CD4-positive, alpha-beta T cell treated with Interleukin-17A for 4 hours (primary cell): Measurements from ENCODE around the gene PTPN18.

Experiments
- DNase-seq: peaks from one replicate; pipeline ENCODE4 v3.0.0-alpha.2; 2020; ENCODE audit warnings: mixed read lengths

PTPN18 gene

DNA sequence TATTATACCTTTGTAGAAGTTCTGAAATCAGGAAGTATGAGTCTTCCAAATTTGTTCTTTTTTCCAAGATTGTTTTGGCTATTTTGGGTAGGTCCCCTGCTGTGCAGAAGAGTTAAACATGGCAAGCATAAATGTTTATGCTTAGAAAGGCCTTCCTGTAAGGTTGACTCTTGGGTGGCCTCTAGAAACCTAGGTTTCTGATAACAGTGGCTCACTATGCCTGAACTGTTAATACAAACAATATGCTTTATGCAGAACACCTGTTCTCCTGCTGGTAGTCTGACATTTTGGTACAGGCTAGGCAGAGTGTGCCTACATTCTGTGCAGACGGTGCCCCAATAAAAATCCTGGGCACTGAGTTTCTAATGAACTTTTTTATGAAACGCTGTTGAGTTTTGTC lies 10.1 kb downstream of the PTPN18 start:
- no peak for DNase-seq

- DNase-seq, result no peak
These were observed 10.9 kb downstream of the PTPN18 start for GRCh38 chr2:130366720-130367119.

DNA sequence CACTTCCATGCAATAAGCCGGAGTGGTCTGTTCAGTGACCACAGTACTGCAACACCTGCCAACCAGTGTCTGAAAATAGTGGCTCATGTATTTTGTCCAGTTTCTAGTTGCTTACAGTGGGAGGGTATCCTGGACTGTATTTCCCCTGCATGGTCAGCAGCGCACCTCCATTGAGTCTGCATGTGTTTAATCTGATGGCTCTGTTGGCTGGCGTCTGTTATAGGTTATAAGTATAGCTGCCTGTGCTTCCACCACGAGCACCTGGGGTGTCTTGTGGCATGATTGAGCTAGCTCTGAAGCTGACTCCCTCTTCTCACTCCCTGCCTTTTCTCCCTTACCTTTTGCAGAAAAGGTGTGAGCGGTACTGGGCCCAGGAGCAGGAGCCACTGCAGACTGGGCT lies 12.9 kb downstream of the PTPN18 start:
- DNase-seq, result no peak

GRCh38 chr2:130369311-130369964 lies 13.6 kb downstream of the PTPN18 start:
- DNase-seq, result no peak

DNA sequence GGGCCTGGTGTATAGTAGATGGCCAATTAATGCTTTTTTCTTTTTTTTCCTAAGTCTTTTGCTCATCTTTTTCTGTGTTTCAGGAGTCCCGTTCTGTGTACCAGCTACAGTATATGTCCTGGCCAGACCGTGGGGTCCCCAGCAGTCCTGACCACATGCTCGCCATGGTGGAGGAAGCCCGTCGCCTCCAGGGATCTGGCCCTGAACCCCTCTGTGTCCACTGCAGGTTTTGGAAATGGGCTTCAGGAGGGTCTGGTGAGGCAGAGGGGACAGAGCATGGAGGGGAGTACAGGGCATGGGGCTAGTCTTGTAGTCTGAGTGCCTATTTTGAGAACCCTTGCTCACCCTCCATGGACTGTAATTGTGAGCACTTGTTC lies 14.1 kb downstream of the PTPN18 start:
- no peak for DNase-seq

- peak; percentile 62 for DNase-seq
These were observed 14.6 kb downstream of the PTPN18 start for GRCh38 chr2:130370490-130370889.

DNA sequence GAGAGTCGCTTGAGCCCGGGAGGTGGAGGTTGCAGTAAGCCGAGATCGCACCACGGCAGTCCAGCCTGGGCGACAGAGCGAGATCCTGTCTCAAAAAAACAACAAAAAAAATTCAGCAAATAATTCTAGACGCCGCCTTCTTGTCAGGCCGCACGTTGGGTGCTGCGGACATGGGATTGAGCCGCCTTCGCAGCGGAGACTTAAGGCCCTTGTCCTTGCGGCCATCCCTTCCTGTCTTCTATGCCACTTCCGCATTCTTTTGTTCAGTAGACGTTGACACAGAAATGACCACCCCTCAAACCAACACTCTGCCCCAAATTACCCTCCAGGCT lies 15.8 kb downstream of the PTPN18 start:
- no peak for DNase-seq

DNA sequence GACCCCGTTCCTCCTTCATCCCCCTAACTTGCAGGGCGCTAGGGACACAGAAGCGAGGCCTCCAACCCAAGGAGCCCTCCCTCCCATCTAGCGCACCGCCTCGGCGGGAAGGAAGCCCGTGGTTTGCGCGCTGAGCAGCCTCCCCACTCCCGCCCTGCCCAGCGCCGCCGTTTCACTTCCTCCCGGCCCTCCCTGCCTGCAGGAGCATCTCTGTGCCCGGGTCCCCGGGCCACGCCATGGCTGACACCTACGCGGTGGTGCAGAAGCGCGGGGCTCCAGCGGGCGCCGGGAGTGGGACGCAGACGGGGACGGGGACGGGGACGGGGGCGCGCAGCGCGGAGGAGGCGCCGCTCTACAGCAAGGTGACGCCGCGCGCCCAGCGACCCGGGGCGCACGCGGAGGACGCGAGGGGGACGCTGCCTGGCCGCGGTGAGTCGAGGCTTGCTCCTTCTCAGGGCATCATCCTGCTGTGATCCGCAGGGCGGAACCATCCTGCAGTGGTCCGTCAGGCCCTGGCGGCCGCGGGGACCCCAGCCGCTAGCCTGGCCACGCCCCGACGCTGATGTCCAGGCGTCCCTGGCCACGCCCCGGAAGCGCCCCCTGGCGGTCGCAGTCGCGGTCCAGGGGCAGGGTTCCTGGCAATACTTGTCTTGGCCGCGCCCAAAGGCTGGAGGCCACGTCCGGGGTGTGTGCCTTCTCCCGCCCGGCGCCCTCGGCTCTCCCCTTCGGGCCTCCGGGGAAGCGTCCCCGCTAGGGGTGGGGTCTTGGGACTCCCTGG lies 16.4 kb downstream of the PTPN18 start:
- peak; percentile 82 for DNase-seq

DNA sequence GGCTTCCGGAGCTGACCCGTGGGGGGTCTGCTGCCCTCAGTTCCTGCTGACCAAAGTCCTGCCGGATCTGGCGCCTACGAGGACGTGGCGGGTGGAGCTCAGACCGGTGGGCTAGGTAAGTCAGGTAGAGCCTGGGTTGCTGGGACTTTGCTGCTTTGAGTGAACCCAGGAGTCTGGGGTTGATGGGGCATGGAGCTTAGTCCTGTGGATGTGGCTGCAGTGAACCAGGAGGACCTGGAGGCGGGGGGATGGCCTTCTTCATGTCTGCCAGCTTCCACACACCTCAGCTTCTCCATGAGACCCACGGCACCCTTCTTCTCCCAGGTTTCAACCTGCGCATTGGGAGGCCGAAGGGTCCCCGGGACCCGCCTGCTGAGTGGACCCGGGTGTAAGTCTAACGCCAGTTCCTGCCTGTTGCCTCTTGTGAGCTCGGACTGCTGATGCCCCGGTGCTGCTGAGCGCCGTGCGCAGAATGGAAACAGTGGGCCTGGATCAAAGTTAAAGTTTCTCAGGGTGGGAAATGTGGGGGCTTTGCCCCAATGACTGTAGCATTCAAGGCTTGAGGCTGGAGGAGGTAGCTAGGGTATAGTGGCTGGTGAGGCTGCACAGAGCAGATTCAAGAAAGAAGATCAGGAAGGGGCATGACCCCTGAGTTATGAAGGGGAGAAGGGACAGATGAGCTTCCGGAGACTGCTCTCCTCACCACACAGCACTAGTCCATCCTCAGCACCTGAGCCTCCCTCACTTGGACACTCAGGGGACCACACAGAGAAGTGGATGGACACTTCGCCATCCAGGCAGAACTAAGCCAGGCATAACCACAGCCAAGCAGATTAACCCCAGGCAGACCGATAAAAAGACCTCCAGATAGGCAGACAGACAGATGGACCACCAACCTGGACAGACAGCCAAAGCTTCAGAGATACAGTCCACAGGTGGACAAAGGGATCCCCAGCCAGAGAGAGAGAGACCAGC lies 17.3 kb downstream of the PTPN18 start:
- DNase-seq, result no peak

DNA sequence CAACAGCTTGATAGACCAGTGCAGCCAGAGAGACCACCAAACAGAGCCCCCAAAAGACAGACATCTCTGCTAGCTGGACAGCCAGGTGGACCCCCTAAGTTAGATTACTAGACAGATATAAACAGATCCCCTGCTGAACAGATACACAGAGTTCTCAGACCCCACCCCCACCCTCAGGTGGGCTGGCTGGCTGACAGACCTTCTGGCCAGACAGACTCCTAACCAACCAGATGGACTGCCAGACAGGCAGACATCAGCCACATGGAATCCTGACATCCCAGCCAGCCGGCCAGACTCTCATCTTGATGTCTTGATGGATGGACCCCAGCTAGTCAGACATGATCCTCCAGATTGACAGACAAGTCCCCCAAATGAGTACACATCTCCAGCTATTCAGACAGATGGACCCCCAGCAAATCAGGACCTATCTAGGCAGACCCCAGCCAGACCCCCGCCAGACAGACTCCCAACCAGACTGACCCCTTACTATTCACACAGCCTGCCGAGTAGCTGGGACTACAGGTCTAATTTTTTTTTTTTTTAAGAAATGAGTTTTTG lies 18.0 kb downstream of the PTPN18 start:
- no peak for DNase-seq

DNA sequence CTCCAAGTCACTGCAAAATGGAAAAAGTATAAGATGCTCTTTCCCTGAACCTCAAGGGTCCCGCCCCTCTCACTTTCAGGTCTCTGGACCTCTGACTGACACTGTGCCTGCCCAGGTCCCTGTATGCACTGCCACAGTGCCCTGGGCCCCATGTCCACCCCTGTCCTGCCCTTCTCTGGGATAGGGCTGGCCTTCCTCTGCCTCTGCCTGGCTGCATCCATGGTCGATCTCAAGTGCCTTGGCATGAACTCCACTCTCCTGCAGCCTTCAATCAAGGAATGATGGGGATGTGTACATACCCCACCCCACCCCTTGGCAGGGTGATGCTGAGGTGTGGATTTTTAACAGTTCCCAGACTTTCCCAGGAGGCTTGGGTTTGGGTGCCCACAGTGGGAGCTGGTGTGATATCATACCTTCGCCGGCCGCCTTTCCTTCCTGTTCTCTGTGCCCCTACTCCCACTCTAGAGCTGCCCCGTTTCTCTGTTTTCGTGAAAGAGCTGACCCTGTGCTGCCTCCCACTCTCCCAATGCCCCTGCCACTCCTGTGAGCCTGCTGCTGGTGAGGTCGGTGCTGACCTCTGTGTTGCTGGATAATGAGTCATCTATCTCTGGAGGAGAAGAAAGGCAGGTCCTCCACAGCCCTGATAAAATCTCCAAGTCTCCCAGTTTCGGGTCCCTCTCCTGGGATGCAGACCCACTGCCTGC lies 18.9 kb downstream of the PTPN18 start:
- no peak for DNase-seq

DNA sequence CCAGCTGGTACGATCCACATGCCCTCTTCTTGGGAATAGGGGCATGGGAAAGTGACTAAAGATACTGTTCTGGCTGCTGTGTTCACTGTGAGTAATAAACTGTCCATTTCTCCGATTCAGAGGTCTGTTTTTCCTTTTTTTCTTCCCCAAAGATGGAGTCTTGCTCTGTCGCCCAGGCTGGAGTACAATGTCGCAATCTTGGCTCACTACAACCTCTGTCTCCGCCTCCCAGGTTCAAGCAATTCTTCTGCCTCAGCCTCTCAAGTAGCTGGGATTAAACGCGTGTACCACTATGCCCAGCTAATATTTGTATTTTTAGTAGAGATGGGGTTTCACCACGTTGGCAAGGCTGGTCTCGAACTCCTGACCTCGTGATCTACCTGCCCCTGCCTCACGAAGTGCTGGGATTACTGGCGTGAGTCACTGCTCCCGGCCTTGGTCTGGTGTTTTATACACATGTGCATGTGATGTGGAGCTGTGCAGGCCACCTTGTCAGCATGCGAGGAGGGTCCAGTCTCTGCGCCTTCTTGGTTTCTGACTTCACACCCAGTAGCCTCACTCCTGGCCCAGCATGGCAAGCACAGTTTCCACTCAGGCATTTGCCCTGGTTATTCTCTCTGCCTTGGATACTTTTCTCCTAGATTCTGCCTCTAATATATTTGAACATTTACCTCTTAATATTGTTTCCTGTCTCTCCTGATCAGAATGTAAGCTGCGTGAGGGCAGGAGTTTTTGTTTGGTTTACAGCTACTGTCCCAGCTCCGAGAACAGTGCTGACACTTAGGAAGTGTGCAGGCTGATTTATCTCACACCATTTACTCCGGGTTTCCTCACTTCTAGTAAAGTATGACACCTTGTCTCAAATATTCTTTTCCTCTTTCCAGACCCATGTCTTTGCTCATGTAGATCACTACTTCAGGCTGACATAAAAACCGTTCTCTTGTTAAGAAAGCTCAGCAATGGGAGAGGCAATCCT lies 19.7 kb downstream of the PTPN18 start:
- DNase-seq, result no peak

GRCh38 chr2:130376433-130377293 lies 20.8 kb downstream of the PTPN18 start:
- no peak for DNase-seq

GRCh38 chr2:130377491-130377890 lies 21.6 kb downstream of the PTPN18 start:
- no peak for DNase-seq

- DNase-seq, result no peak
These were observed 22.5 kb downstream of the PTPN18 start for GRCh38 chr2:130378206-130378897.

DNA sequence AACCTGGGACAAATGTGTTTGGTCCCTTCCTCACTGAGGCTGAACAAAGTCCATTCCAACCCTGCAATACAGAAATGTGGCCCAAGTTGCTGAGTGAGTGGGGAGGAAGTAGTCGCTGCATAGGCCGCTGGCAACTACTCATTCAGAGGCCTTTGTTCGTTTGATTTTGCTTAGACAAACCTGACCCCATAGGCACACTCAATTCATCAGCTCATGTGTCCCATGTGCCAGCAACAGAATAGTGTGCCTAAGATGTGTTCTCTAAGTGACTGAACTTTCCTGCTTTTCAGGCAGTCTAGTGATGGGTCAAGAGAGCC lies 23.0 kb downstream of the PTPN18 start:
- no peak for DNase-seq

DNA sequence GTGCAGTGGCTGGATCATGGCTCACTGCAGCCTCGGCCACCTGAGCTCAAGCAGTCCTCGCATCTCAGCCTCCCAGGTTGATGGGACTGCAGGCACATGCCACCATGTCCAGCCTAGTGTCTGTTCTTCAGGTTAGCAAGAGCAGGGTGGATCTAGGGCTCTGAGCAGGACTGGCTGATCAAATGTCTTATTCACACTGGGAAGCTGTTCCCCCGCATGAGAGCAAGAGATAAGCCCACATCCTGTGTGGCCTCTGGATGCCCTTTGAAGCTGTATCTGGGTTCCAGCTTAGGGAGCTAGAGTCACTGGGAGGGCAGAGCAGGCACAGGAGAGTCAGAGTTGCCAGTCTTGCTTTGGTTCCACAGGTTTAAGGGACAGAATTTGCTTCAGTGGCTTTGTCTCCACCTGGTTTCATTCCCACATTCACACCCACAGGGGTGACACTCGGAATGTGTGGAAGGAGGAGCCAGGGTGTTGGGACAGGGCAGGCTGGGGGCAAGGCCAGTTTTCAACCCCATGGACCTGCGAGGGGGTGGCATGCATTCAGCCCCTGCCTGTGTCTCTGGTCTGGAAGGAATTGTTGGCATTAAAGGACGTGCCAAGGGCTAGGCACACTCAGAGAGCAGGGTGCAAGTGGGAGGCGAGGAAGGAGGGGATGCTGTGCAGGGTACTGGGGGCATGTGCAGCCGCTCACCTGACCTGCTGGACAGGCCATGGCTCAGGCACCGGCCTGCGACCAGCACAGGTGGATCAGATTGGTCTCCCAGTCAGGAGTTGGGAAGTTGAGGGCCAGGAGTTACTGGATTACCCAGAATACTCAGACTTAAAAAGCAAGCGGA lies 24.5 kb downstream of the PTPN18 start:
- DNase-seq, result no peak

DNA sequence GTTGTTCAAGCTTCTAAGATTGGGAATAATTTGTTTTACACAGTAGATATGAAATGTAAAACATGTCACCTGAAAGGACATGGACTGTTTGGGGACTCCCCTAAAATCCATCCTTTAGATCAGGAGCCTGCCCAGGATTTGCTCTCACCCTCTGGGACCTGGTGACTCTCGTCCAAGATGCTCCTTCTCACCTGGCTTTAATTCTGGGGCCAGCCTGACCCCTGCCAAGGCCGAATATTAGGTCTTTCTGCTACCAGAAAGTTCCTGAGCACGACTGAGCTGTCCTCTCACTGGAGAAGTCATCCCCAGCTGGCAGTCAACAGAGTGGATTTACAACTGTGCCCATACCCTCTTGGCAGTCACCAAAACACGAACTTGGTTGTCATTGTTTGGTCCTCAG lies 25.3 kb downstream of the PTPN18 start:
- DNase-seq, result no peak

- DNase-seq, result no peak
These were observed 25.8 kb downstream of the PTPN18 start for GRCh38 chr2:130381619-130382018.
